ENCODE data around the gene FOXK1.

- TF ChIP-seq CTCF (IDR thresholded peaks at IDR 0.05): no peak
- no peak for TF ChIP-seq EP300 (IDR thresholded peaks at IDR 0.05)
- no peak for TF ChIP-seq POLR2A (IDR thresholded peaks at IDR 0.05)
These were observed 103.3 kb downstream of the FOXK1 start for GRCh38 chr7:4785371-4785770.

Measured in upper lobe of left lung (tissue), 4 donors.